SK-N-SH treated with all-trans-retinoic acid at 6 μM for 48 hours (cell line): ENCODE results near the gene PTPRT.

Source experiments
- CREB5 ChIP-seq: fragments of 250-450 bp; sonication (Bioruptor Pico); IDR thresholded peaks from 2 replicates; pipeline ENCODE4 v1.5.1; 2020; ENCODE audit warnings: low read depth, mild to moderate bottlenecking, moderate library complexity
- CSRNP3 ChIP-seq: fragments of 250-450 bp; sonication (Bioruptor Pico); IDR thresholded peaks from 2 replicates; pipeline ENCODE4 v1.5.1; 2021; ENCODE audit warnings: mild to moderate bottlenecking, moderate library complexity
- GLIS3 ChIP-seq: fragments of 250-450 bp; sonication (Bioruptor Pico); IDR thresholded peaks from 2 replicates; pipeline ENCODE4 v1.5.0; 2020; ENCODE audit warnings: mild to moderate bottlenecking, moderate library complexity
- ISL1 ChIP-seq: fragments of 250-450 bp; sonication (Bioruptor Pico); IDR thresholded peaks from 2 replicates; pipeline ENCODE4 v2.1.2; 2022; ENCODE audit warnings: mild to moderate bottlenecking, moderate library complexity
- POU6F1 ChIP-seq: fragments of 250-450 bp; sonication (Bioruptor Pico); IDR thresholded peaks from 2 replicates; pipeline ENCODE4 v1.8.0; 2021; ENCODE audit warnings: low read depth, mild to moderate bottlenecking, moderate library complexity, borderline replicate concordance
- RARB ChIP-seq: fragments of 250-450 bp; sonication (Bioruptor Pico); IDR thresholded peaks from 2 replicates; pipeline ENCODE4 v1.8.0; 2021; ENCODE audit warnings: mild to moderate bottlenecking, moderate library complexity
- TCF4 ChIP-seq: fragments of 250-450 bp; sonication (Bioruptor Pico); IDR thresholded peaks from 2 replicates; pipeline ENCODE4 v1.8.0; 2021; ENCODE audit warnings: mild to moderate bottlenecking, moderate library complexity, borderline replicate concordance
- TSHZ2 ChIP-seq: fragments of 250-450 bp; sonication (Bioruptor Pico); IDR thresholded peaks from 2 replicates; pipeline ENCODE4 v1.5.0; 2020; ENCODE audit warnings: mild to moderate bottlenecking, moderate library complexity
- ZFP3 ChIP-seq: fragments of 250-450 bp; sonication (Bioruptor Pico); IDR thresholded peaks from 2 replicates; pipeline ENCODE4 v1.5.0; 2020; ENCODE audit warnings: mild to moderate bottlenecking, moderate library complexity
- ZFP30 ChIP-seq: fragments of 450-650 bp; formaldehyde crosslinking; IDR thresholded peaks from 2 replicates; pipeline ENCODE4 v1.5.0; 2022; ENCODE audit warnings: mild to moderate bottlenecking, moderate library complexity
- ZNF565 ChIP-seq: fragments of 450-650 bp; formaldehyde crosslinking; conservative IDR thresholded peaks from 2 replicates; pipeline ENCODE4 v1.5.0; 2020; ENCODE audit warnings: low read depth, mild to moderate bottlenecking, moderate library complexity
- ZNF8 ChIP-seq: fragments of 450-650 bp; formaldehyde crosslinking; IDR thresholded peaks from 2 replicates; pipeline ENCODE4 v1.5.0; 2020; ENCODE audit warnings: mild to moderate bottlenecking, moderate library complexity

GRCh38 chr20:42530855-42531448 lies 658.8 kb downstream of the PTPRT start:
- TF ChIP-seq ZNF8 (CRISPR knock-in tag) (no peak), ZFP30 (no peak), GLIS3 (CRISPR knock-in tag) (no peak), ZFP3 (no peak), TCF4 (no peak), CREB5 (no peak), ISL1 (CRISPR knock-in tag) (no peak), CSRNP3 (CRISPR knock-in tag) (no peak), ZNF565 (CRISPR knock-in tag) (no peak), RARB (CRISPR knock-in tag) (no peak), POU6F1 (CRISPR knock-in tag) (no peak), TSHZ2 (no peak)
